ENCODE data around the gene ADAD1. TPM values are rescaled to one million over a fixed set of nuclear protein-coding genes. Genes with fewer than 3 reads are reported as not detected.
A peak's percentile ranks its signal among the peaks of the same experiment; 100 is the strongest.

ADAD1 gene
- total and polyA plus RNA-seq, 2 donors from 2014 or later = not detected

GRCh38 chr4:122377352-122377751 lies 1.5 kb upstream of the ADAD1 start:
- intact Hi-C loops (cut with DNase I) = no loop called here
- Histone ChIP-seq H3K9ac (ENCODE audit: low read length in 3 of 3) (no peak overlapping the region), H3K36me3 (ENCODE audit: control insufficient read depth in 2 of 3, insufficient read depth in 3 of 3, low read length in 3 of 3) (no peaks in the 10 kb centered on the region), H3K27ac (ENCODE audit: low read depth in 2 of 2, low read length in 2 of 2) (no peak overlapping the region), H3K27me3 (ENCODE audit: control insufficient read depth, insufficient read depth, low read length) (no peaks in the 10 kb centered on the region), H3K4me1 (ENCODE audit: control insufficient read depth in 2 of 3, insufficient read depth in 2 of 3, low read depth in 1 of 3, low read length in 3 of 3) (no peaks in the 10 kb centered on the region), H3K9me3 (ENCODE audit: control insufficient read depth in 2 of 3, insufficient read depth in 1 of 3, low read length in 3 of 3) (no peaks in the 10 kb centered on the region), H3K4me3 (ENCODE audit: low read length in 3 of 3) (no peak overlapping the region)
- no peak for FAIRE-seq
- DNase-seq = no peak
- no peak for TF ChIP-seq CTCF (IDR thresholded peaks at IDR 0.05; ENCODE audit: borderline replicate concordance, extremely low read depth, insufficient read depth)

GRCh38 chr4:122379239-122379638 lies 428 bp downstream of the ADAD1 start:
- no peaks in the 10 kb centered on the region for H3K36me3 ChIP-seq (ENCODE audit: control insufficient read depth in 2 of 3, insufficient read depth in 3 of 3, low read length in 3 of 3)
- no peak overlapping the region for H3K9ac ChIP-seq (ENCODE audit: low read length in 3 of 3)
- no peaks in the 10 kb centered on the region for H3K27me3 ChIP-seq (ENCODE audit: control insufficient read depth, insufficient read depth, low read length)
- H3K27ac ChIP-seq (ENCODE audit: low read depth in 2 of 2, low read length in 2 of 2) = no peak overlapping the region
- FAIRE-seq (no peak), DNase-seq (peak in 1 of 5 donors; percentile 53)
- no peaks in the 10 kb centered on the region for H3K9me3 ChIP-seq (ENCODE audit: control insufficient read depth in 2 of 3, insufficient read depth in 1 of 3, low read length in 3 of 3)
- intact Hi-C loops (cut with DNase I) = no loop called here
- H3K4me1 ChIP-seq (ENCODE audit: control insufficient read depth in 2 of 3, insufficient read depth in 2 of 3, low read depth in 1 of 3, low read length in 3 of 3) = no peaks in the 10 kb centered on the region
- no peak for TF ChIP-seq CTCF (IDR thresholded peaks at IDR 0.05; ENCODE audit: borderline replicate concordance, extremely low read depth, insufficient read depth)
- no peak overlapping the region for H3K4me3 ChIP-seq (ENCODE audit: low read length in 3 of 3)

- no peak for FAIRE-seq
- Histone ChIP-seq H3K9me3 (ENCODE audit: control insufficient read depth in 2 of 3, insufficient read depth in 1 of 3, low read length in 3 of 3) (no peaks in the 10 kb centered on the region), H3K9ac (ENCODE audit: low read length in 3 of 3) (no peak overlapping the region), H3K36me3 (ENCODE audit: control insufficient read depth in 2 of 3, insufficient read depth in 3 of 3, low read length in 3 of 3) (no peaks in the 10 kb centered on the region), H3K4me3 (ENCODE audit: low read length in 3 of 3) (no peak overlapping the region), H3K4me1 (ENCODE audit: control insufficient read depth in 2 of 3, insufficient read depth in 2 of 3, low read depth in 1 of 3, low read length in 3 of 3) (no peaks in the 10 kb centered on the region), H3K27me3 (ENCODE audit: control insufficient read depth, insufficient read depth, low read length) (no peaks in the 10 kb centered on the region), H3K27ac (ENCODE audit: low read depth in 2 of 2, low read length in 2 of 2) (no peak overlapping the region)
- intact Hi-C loops (cut with DNase I) = no loop called here
- no peak for DNase-seq
- no peak for TF ChIP-seq CTCF (IDR thresholded peaks at IDR 0.05; ENCODE audit: borderline replicate concordance, extremely low read depth, insufficient read depth)
Measured at GRCh38 chr4:122383341-122383740, 4.5 kb downstream of the ADAD1 start.

GRCh38 chr4:122384245-122384644 lies 5.4 kb downstream of the ADAD1 start:
- Histone ChIP-seq H3K9me3 (ENCODE audit: control insufficient read depth in 2 of 3, insufficient read depth in 1 of 3, low read length in 3 of 3) (no peaks in the 10 kb centered on the region), H3K27ac (ENCODE audit: low read depth in 2 of 2, low read length in 2 of 2) (no peak overlapping the region), H3K9ac (ENCODE audit: low read length in 3 of 3) (no peak overlapping the region), H3K27me3 (ENCODE audit: control insufficient read depth, insufficient read depth, low read length) (no peaks in the 10 kb centered on the region), H3K36me3 (ENCODE audit: control insufficient read depth in 2 of 3, insufficient read depth in 3 of 3, low read length in 3 of 3) (no peaks in the 10 kb centered on the region), H3K4me3 (ENCODE audit: low read length in 3 of 3) (no peak overlapping the region), H3K4me1 (ENCODE audit: control insufficient read depth in 2 of 3, insufficient read depth in 2 of 3, low read depth in 1 of 3, low read length in 3 of 3) (no peaks in the 10 kb centered on the region)
- no peak for DNase-seq
- TF ChIP-seq CTCF (IDR thresholded peaks at IDR 0.05; ENCODE audit: borderline replicate concordance, extremely low read depth, insufficient read depth) = no peak
- no peak for FAIRE-seq
- intact Hi-C loops (cut with DNase I) = no loop called here

Measured in kidney (tissue), 14 donors.